Endothelial cell of umbilical vein (primary cell): ENCODE measurements around the gene IGFBP3.

Experiments used
- EZH2 ChIP-seq: IDR thresholded peaks from 2 replicates; pipeline ENCODE4 v1.6.1; 2012; ENCODE audit warnings: borderline replicate concordance, low read depth, mild to moderate bottlenecking, moderate library complexity, low read length, inconsistent platforms; ENCODE audit not compliant: severe bottlenecking
- FOS ChIP-seq: IDR thresholded peaks from 2 replicates; pipeline ENCODE4 v1.6.1; 2011; ENCODE audit warnings: mild to moderate bottlenecking, low read length, moderate library complexity, borderline replicate concordance; ENCODE audit not compliant: insufficient read depth
- GATA2 ChIP-seq: IDR thresholded peaks from 2 replicates; pipeline ENCODE4 v1.7.0; 2011; ENCODE audit warnings: low read depth, mild to moderate bottlenecking, moderate library complexity, mixed read lengths, low read length; ENCODE audit not compliant: insufficient read length, insufficient read depth
- MYC ChIP-seq: IDR thresholded peaks from one replicate; pipeline ENCODE4 v1.6.1; 2011; ENCODE audit warnings: mild to moderate bottlenecking, low read depth, low read length
- POLR2A ChIP-seq: IDR thresholded peaks from 2 replicates; pipeline ENCODE4 v1.6.1; 2012; ENCODE audit warnings: low read depth, mild to moderate bottlenecking, control low read depth, low read length
- POLR2AphosphoS5 ChIP-seq: IDR thresholded peaks from 2 replicates; pipeline ENCODE4 v1.6.1; 2012; ENCODE audit warnings: low read depth, mild to moderate bottlenecking, control low read depth, low read length, moderate library complexity; ENCODE audit not compliant: insufficient read depth
- TF ChIP-seq, protein P1 (sequence below): IDR thresholded peaks from 2 replicates; pipeline ENCODE4 v1.6.1; 2011; ENCODE audit not compliant: insufficient read depth, insufficient read length
- TF ChIP-seq, protein P2 (sequence below), 2 donors: IDR thresholded peaks; 1 replicate in 1 of 2; 2 replicates in 1 of 2; pipeline ENCODE4 v1.5.1; 2011; ENCODE audit warnings: low read length in 2 of 2, mild to moderate bottlenecking in 2 of 2, moderate library complexity in 2 of 2, control low read depth in 1 of 2, inconsistent platforms in 1 of 2, low read depth in 1 of 2; ENCODE audit not compliant: insufficient read depth in 1 of 2; ENCODE audit errors: extremely low read depth in 1 of 2

DNA sequence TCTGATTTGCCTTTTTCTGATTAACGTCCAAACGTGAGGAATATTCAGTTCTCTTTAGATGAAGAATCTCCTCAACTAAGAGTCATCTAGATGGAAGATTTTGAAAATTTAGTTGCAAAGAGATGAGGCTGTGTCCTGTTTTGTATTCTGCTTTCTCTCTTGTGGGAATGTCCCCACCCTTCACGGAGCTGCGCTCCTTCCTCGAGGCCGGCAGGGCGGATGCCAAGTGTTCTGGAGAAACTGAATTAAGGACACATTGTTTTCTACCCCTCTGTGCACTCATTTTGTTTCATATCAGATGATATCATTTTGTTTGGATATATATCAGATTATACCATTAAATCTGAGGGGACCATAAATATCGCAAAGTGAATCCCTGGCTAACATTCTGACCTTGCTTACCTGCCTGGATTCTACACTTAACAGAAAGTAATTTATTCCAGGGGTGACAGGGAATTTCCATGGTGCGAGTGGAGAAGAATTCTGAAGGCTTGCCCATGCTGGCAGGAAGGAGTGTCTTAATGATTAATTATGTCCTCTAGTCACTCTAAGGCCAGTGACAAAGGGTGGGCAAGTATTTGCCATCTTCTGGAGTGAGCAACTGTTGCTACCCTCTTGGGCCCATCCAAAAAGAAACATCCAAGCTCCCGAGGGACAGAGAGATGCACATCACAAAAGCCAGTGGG lies 47.9 kb upstream of the IGFBP3 start:
- TF ChIP-seq, protein P1, sequence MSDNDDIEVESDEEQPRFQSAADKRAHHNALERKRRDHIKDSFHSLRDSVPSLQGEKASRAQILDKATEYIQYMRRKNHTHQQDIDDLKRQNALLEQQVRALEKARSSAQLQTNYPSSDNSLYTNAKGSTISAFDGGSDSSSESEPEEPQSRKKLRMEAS, result no peak
- TF ChIP-seq, protein P2, sequence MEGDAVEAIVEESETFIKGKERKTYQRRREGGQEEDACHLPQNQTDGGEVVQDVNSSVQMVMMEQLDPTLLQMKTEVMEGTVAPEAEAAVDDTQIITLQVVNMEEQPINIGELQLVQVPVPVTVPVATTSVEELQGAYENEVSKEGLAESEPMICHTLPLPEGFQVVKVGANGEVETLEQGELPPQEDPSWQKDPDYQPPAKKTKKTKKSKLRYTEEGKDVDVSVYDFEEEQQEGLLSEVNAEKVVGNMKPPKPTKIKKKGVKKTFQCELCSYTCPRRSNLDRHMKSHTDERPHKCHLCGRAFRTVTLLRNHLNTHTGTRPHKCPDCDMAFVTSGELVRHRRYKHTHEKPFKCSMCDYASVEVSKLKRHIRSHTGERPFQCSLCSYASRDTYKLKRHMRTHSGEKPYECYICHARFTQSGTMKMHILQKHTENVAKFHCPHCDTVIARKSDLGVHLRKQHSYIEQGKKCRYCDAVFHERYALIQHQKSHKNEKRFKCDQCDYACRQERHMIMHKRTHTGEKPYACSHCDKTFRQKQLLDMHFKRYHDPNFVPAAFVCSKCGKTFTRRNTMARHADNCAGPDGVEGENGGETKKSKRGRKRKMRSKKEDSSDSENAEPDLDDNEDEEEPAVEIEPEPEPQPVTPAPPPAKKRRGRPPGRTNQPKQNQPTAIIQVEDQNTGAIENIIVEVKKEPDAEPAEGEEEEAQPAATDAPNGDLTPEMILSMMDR (IDR thresholded peaks at IDR 0.05; ENCODE audit: extremely low read depth in 1 of 2, insufficient read depth in 1 of 2, low read depth in 1 of 2, low read length in 2 of 2), result no peak
- TF ChIP-seq MYC (no peak), POLR2A (no peak), POLR2AphosphoS5 (no peak), FOS (no peak), EZH2 (no peak), GATA2 (no peak)
